GM19468 (cell line): ENCODE results near the gene NES.

Experiments
- ATAC-seq: cut with Tn5 transposase; IDR thresholded peaks from one replicate; pipeline ENCODE4 v1.9.1; 2021; ENCODE audit warnings: mild to moderate bottlenecking, moderate library complexity, moderate number of reproducible peaks; ENCODE audit not compliant: unreplicated experiment; ENCODE audit errors: extremely low read depth

NES gene

GRCh38 chr1:156704166-156704711 lies 27.0 kb upstream of the NES start:
- ATAC-seq = no peak

- ATAC-seq = no peak
Observed at GRCh38 chr1:156703741-156704140, 26.5 kb upstream of the NES start.

GRCh38 chr1:156703336-156703735 lies 26.1 kb upstream of the NES start:
- no peak for ATAC-seq

- ATAC-seq = no peak
Observed at GRCh38 chr1:156700736-156701531, 23.7 kb upstream of the NES start.

- ATAC-seq = no peak
Observed at GRCh38 chr1:156698995-156699394, 21.8 kb upstream of the NES start.

GRCh38 chr1:156697481-156697880 lies 20.3 kb upstream of the NES start:
- ATAC-seq = no peak

GRCh38 chr1:156696755-156697154 lies 19.5 kb upstream of the NES start:
- no peak for ATAC-seq

- ATAC-seq = no peak
Observed at GRCh38 chr1:156694690-156694962, 17.4 kb upstream of the NES start.

- no peak for ATAC-seq
Observed at GRCh38 chr1:156693848-156694689, 16.9 kb upstream of the NES start.

GRCh38 chr1:156692925-156693847 lies 16.0 kb upstream of the NES start:
- no peak for ATAC-seq

GRCh38 chr1:156692441-156692924 lies 15.3 kb upstream of the NES start:
- ATAC-seq = no peak

GRCh38 chr1:156691665-156692440 lies 14.6 kb upstream of the NES start:
- ATAC-seq = no peak

GRCh38 chr1:156691191-156691590 lies 14.0 kb upstream of the NES start:
- no peak for ATAC-seq

GRCh38 chr1:156690675-156691036 lies 13.4 kb upstream of the NES start:
- ATAC-seq = no peak

- no peak for ATAC-seq
Observed at GRCh38 chr1:156689953-156690674, 12.9 kb upstream of the NES start.

- ATAC-seq = no peak
Observed at GRCh38 chr1:156689035-156689952, 12.1 kb upstream of the NES start.

- ATAC-seq = no peak
Observed at GRCh38 chr1:156684227-156684782, 7.1 kb upstream of the NES start.
